ENCODE measurements around the gene CIZ1.
"Not testable (repeated sequence)": the region's sequence is repeated elsewhere in the genome, so short reads cannot be mapped to it uniquely, and the experiment has no call there.

CIZ1 gene

GRCh38 chr9:128144239-128145181 is 46.9 kb downstream of the CIZ1 start:
- DNase-seq, result no peak

- no peak for DNase-seq
Observed at GRCh38 chr9:128143525-128144238, 47.7 kb downstream of the CIZ1 start.

- no peak for DNase-seq
Observed at GRCh38 chr9:128142596-128142995, 48.8 kb downstream of the CIZ1 start.

GRCh38 chr9:128142061-128142460 is 49.3 kb downstream of the CIZ1 start:
- no peak for DNase-seq

- DNase-seq, result no peak
Observed at GRCh38 chr9:128141604-128142003, 49.8 kb downstream of the CIZ1 start.

GRCh38 chr9:128139621-128140020 is 51.8 kb downstream of the CIZ1 start:
- DNase-seq, result no peak

- no peak for DNase-seq
Observed at GRCh38 chr9:128138001-128138400, 53.4 kb downstream of the CIZ1 start.

GRCh38 chr9:128136816-128137793 is 54.3 kb downstream of the CIZ1 start:
- DNase-seq, result no peak

GRCh38 chr9:128135561-128135960 is 55.8 kb downstream of the CIZ1 start:
- not testable (repeated sequence) for DNase-seq

GRCh38 chr9:128132139-128132538 is 59.2 kb downstream of the CIZ1 start:
- peak; percentile 51 for DNase-seq

- DNase-seq, result not testable (repeated sequence)
Observed at GRCh38 chr9:128131346-128131745, 60.0 kb downstream of the CIZ1 start.

- DNase-seq, result not testable (repeated sequence)
Observed at GRCh38 chr9:128130651-128131050, 60.7 kb downstream of the CIZ1 start.

GRCh38 chr9:128129976-128130590 is 61.3 kb downstream of the CIZ1 start:
- not testable (repeated sequence) for DNase-seq

- DNase-seq, result no peak
Observed at GRCh38 chr9:128128836-128129590, 62.4 kb downstream of the CIZ1 start.

GRCh38 chr9:128127990-128128835 is 63.2 kb downstream of the CIZ1 start:
- DNase-seq, result peak; percentile 58

GRCh38 chr9:128127568-128127989 is 63.8 kb downstream of the CIZ1 start, which contains the start of gene PTGES2:
Gene PTGES2 (minus strand): TSS chr9:128127729. CDS start chr9:128127717, 12 bp downstream.
- no peak for DNase-seq

GRCh38 chr9:128125580-128126354 is 65.6 kb downstream of the CIZ1 start:
- no peak for DNase-seq

- DNase-seq, result no peak
Observed at GRCh38 chr9:128124873-128125579, 66.3 kb downstream of the CIZ1 start.

GRCh38 chr9:128124451-128124850 is 66.9 kb downstream of the CIZ1 start:
- no peak for DNase-seq
